ENCODE results near the gene BUB1B.
"Not testable (repeated sequence)": the region's sequence is repeated elsewhere in the genome, so short reads cannot be mapped to it uniquely, and the experiment has no call there.

The BUB1B gene

GRCh38 chr15:40137303-40138200, 23.3 kb upstream of the BUB1B start:
- DNase-seq: no peak

- DNase-seq: not testable (repeated sequence)
Observed at GRCh38 chr15:40138201-40138570, 22.7 kb upstream of the BUB1B start.

GRCh38 chr15:40142428-40142827, 18.4 kb upstream of the BUB1B start:
- peak; percentile 37 for DNase-seq

- DNase-seq: peak; percentile 69
Observed at GRCh38 chr15:40146037-40146436, 14.8 kb upstream of the BUB1B start.

- DNase-seq: no peak
Observed at GRCh38 chr15:40149339-40149738, 11.5 kb upstream of the BUB1B start.

GRCh38 chr15:40150163-40150925, 10.5 kb upstream of the BUB1B start:
- peak; percentile 32 for DNase-seq

- no peak for DNase-seq
Observed at GRCh38 chr15:40151499-40151898, 9.4 kb upstream of the BUB1B start.

GRCh38 chr15:40151991-40152390, 8.9 kb upstream of the BUB1B start:
- no peak for DNase-seq

GRCh38 chr15:40154821-40155220, 6.0 kb upstream of the BUB1B start:
- DNase-seq: not testable (repeated sequence)

GRCh38 chr15:40155270-40155910, 5.5 kb upstream of the BUB1B start:
- peak; percentile 81 for DNase-seq

- DNase-seq: no peak
Observed at GRCh38 chr15:40157778-40158447, 3.0 kb upstream of the BUB1B start.

GRCh38 chr15:40160021-40160420, 848 bp upstream of the BUB1B start:
- DNase-seq: no peak

- DNase-seq: no peak
Observed at GRCh38 chr15:40161693-40162391, 973 bp downstream of the BUB1B start.

- DNase-seq: no peak
Observed at GRCh38 chr15:40162552-40162951, 1.7 kb downstream of the BUB1B start.

GRCh38 chr15:40163657-40164416, 3.0 kb downstream of the BUB1B start:
- no peak for DNase-seq

- not testable (repeated sequence) for DNase-seq
Observed at GRCh38 chr15:40167374-40167773, 6.5 kb downstream of the BUB1B start.

- DNase-seq: no peak
Observed at GRCh38 chr15:40175160-40175559, 14.3 kb downstream of the BUB1B start.

- DNase-seq: no peak
Observed at GRCh38 chr15:40182358-40183029, 21.6 kb downstream of the BUB1B start.

- no peak for DNase-seq
Observed at GRCh38 chr15:40183636-40184463, 23.0 kb downstream of the BUB1B start.

GRCh38 chr15:40190591-40190990, 29.7 kb downstream of the BUB1B start:
- DNase-seq: no peak
